ENCODE results near the gene FAM120A. TPM values are rescaled to one million over a fixed set of nuclear protein-coding genes. Genes with fewer than 3 reads are reported as not detected.

The FAM120A gene
- polyA plus RNA-seq, 1 donor from 2014 or later, result 8.9 TPM

GRCh38 chr9:93592008-93592642 lies 140.6 kb downstream of the FAM120A start:
- no peak overlapping the region for H3K27ac ChIP-seq (ENCODE audit: low read length)
- H2AFZ ChIP-seq (ENCODE audit: low read depth, low read length), result no peak overlapping the region
- peaks cover 3% of the 10 kb centered on the region for H4K20me1 ChIP-seq (ENCODE audit: insufficient read depth)
- peaks cover 41% of the 10 kb centered on the region for H3K79me2 ChIP-seq (replicated peaks; ENCODE audit: insufficient read depth, low read length)
- no peaks in the 10 kb centered on the region for H3K9me3 ChIP-seq (ENCODE audit: low read length)
- no peaks in the 10 kb centered on the region for H3K27me3 ChIP-seq (ENCODE audit: insufficient read depth, low read depth, low read length)
- H3K4me3 ChIP-seq (ENCODE audit: low read length), result no peak overlapping the region
- no peaks in the 10 kb centered on the region for H3K9me2 ChIP-seq (ENCODE audit: insufficient read depth, low read length)
- H3F3A ChIP-seq (ENCODE audit: insufficient read depth, low read length, poor library complexity, severe bottlenecking), result no peaks in the 10 kb centered on the region
- no peak for TF ChIP-seq SMC3 (conservative IDR thresholded peaks at IDR 0.05; ENCODE audit: poor library complexity)
- TF ChIP-seq, protein P1, sequence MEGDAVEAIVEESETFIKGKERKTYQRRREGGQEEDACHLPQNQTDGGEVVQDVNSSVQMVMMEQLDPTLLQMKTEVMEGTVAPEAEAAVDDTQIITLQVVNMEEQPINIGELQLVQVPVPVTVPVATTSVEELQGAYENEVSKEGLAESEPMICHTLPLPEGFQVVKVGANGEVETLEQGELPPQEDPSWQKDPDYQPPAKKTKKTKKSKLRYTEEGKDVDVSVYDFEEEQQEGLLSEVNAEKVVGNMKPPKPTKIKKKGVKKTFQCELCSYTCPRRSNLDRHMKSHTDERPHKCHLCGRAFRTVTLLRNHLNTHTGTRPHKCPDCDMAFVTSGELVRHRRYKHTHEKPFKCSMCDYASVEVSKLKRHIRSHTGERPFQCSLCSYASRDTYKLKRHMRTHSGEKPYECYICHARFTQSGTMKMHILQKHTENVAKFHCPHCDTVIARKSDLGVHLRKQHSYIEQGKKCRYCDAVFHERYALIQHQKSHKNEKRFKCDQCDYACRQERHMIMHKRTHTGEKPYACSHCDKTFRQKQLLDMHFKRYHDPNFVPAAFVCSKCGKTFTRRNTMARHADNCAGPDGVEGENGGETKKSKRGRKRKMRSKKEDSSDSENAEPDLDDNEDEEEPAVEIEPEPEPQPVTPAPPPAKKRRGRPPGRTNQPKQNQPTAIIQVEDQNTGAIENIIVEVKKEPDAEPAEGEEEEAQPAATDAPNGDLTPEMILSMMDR (IDR thresholded peaks at IDR 0.05; ENCODE audit: poor library complexity, severe bottlenecking), result no peak
- TF ChIP-seq EZH2 (IDR thresholded peaks at IDR 0.05; ENCODE audit: borderline replicate concordance, insufficient read depth, low read length, poor library complexity, severe bottlenecking), result no peak
- TF ChIP-seq POLR2AphosphoS5 (IDR thresholded peaks at IDR 0.05), result no peak
- no peak for TF ChIP-seq EP300 (conservative IDR thresholded peaks at IDR 0.05; ENCODE audit: poor library complexity, severe bottlenecking)
- TF ChIP-seq RAD21 (conservative IDR thresholded peaks at IDR 0.05), result no peak
- TF ChIP-seq, protein P2, sequence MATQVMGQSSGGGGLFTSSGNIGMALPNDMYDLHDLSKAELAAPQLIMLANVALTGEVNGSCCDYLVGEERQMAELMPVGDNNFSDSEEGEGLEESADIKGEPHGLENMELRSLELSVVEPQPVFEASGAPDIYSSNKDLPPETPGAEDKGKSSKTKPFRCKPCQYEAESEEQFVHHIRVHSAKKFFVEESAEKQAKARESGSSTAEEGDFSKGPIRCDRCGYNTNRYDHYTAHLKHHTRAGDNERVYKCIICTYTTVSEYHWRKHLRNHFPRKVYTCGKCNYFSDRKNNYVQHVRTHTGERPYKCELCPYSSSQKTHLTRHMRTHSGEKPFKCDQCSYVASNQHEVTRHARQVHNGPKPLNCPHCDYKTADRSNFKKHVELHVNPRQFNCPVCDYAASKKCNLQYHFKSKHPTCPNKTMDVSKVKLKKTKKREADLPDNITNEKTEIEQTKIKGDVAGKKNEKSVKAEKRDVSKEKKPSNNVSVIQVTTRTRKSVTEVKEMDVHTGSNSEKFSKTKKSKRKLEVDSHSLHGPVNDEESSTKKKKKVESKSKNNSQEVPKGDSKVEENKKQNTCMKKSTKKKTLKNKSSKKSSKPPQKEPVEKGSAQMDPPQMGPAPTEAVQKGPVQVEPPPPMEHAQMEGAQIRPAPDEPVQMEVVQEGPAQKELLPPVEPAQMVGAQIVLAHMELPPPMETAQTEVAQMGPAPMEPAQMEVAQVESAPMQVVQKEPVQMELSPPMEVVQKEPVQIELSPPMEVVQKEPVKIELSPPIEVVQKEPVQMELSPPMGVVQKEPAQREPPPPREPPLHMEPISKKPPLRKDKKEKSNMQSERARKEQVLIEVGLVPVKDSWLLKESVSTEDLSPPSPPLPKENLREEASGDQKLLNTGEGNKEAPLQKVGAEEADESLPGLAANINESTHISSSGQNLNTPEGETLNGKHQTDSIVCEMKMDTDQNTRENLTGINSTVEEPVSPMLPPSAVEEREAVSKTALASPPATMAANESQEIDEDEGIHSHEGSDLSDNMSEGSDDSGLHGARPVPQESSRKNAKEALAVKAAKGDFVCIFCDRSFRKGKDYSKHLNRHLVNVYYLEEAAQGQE (IDR thresholded peaks at IDR 0.05; ENCODE audit: borderline replicate concordance), result no peak
- no peak for TF ChIP-seq MXI1 (conservative IDR thresholded peaks at IDR 0.05; ENCODE audit: poor library complexity, severe bottlenecking)
- no peak for TF ChIP-seq TAF1 (IDR thresholded peaks at IDR 0.05; ENCODE audit: low read depth)
- H3K9ac ChIP-seq (ENCODE audit: low read length), result no peak overlapping the region
- no peak overlapping the region for H3K4me2 ChIP-seq (ENCODE audit: low read length)
- no peaks in the 10 kb centered on the region for H3K36me3 ChIP-seq (ENCODE audit: insufficient read depth, low read length)

GRCh38 chr9:93592643-93593021 lies 141.1 kb downstream of the FAM120A start:
- H3K9me3 ChIP-seq (ENCODE audit: low read length), result no peaks in the 10 kb centered on the region
- H3K36me3 ChIP-seq (ENCODE audit: insufficient read depth, low read length), result no peaks in the 10 kb centered on the region
- peaks cover 3% of the 10 kb centered on the region for H4K20me1 ChIP-seq (ENCODE audit: insufficient read depth)
- no peaks in the 10 kb centered on the region for H3K9me2 ChIP-seq (ENCODE audit: insufficient read depth, low read length)
- H3K4me3 ChIP-seq (ENCODE audit: low read length), result no peak overlapping the region
- H3F3A ChIP-seq (ENCODE audit: insufficient read depth, low read length, poor library complexity, severe bottlenecking), result no peaks in the 10 kb centered on the region
- H3K9ac ChIP-seq (ENCODE audit: low read length), result no peak overlapping the region
- no peak overlapping the region for H3K27ac ChIP-seq (ENCODE audit: low read length)
- H3K4me2 ChIP-seq (ENCODE audit: low read length), result no peak overlapping the region
- no peak overlapping the region for H2AFZ ChIP-seq (ENCODE audit: low read depth, low read length)
- no peaks in the 10 kb centered on the region for H3K27me3 ChIP-seq (ENCODE audit: insufficient read depth, low read depth, low read length)
- H3K79me2 ChIP-seq (replicated peaks; ENCODE audit: insufficient read depth, low read length), result peaks cover 38% of the 10 kb centered on the region
- TF ChIP-seq MXI1 (conservative IDR thresholded peaks at IDR 0.05; ENCODE audit: poor library complexity, severe bottlenecking) (no peak), EP300 (conservative IDR thresholded peaks at IDR 0.05; ENCODE audit: poor library complexity, severe bottlenecking) (no peak), RAD21 (conservative IDR thresholded peaks at IDR 0.05) (no peak), POLR2AphosphoS5 (IDR thresholded peaks at IDR 0.05) (no peak), TAF1 (IDR thresholded peaks at IDR 0.05; ENCODE audit: low read depth) (no peak), EZH2 (IDR thresholded peaks at IDR 0.05; ENCODE audit: borderline replicate concordance, insufficient read depth, low read length, poor library complexity, severe bottlenecking) (no peak), SMC3 (conservative IDR thresholded peaks at IDR 0.05; ENCODE audit: poor library complexity) (no peak)
- TF ChIP-seq, protein P1 (IDR thresholded peaks at IDR 0.05; ENCODE audit: poor library complexity, severe bottlenecking), result no peak
- TF ChIP-seq, protein P2 (IDR thresholded peaks at IDR 0.05; ENCODE audit: borderline replicate concordance), result no peak

All from neural cell (in vitro differentiated cells).